H1 (cell line): Measurements from ENCODE around the gene KRT7. TPM values are rescaled to one million over a fixed set of nuclear protein-coding genes. Genes with fewer than 3 reads are reported as not detected.

Source experiments
- CTCF ChIA-PET: fragments of 300-600 bp; sonication (Branson Sonifier 250); formaldehyde crosslinking; loops from one replicate; lab custom pipeline; 2021; ENCODE audit not compliant: partially characterized antibody; lab: Charles Lee
- POLR2A ChIA-PET: fragments of 300-600 bp; sonication (Branson Sonifier 250); formaldehyde crosslinking; loops from one replicate; lab custom pipeline; 2021; ENCODE audit warnings: inconsistent platforms; ENCODE audit not compliant: partially characterized antibody; lab: Charles Lee
- DNase-seq, 2 experiments: peaks; one replicate each; pipeline versions ENCODE4 v3.0.0 to v3.0.0-alpha.2; 2010 to 2022; ENCODE audit warnings: low spot score in 2 of 2, low read depth in 1 of 2, mixed read lengths in 1 of 2
- FAIRE-seq: peaks from 2 replicates; lab custom pipeline; 2011; peaks lifted over from hg19 to GRCh38; lab: Jason Lieb, UNC
- H2AFZ ChIP-seq: 2 replicates; pipeline ENCODE4 v1.8.1; 2012; ENCODE audit warnings: low read length, inconsistent platforms
- H2AK5ac ChIP-seq: 2 replicates; pipeline ENCODE4 v1.6.1; 2013; ENCODE audit warnings: low read depth, low read length
- H2BK120ac ChIP-seq: replicated peaks from 2 replicates; pipeline ENCODE3; 2013; ENCODE audit warnings: low read depth, low read length, inconsistent platforms
- H2BK12ac ChIP-seq: 2 replicates; pipeline ENCODE4 v1.6.1; 2013; ENCODE audit warnings: low read depth, low read length
- H2BK15ac ChIP-seq: 2 replicates; pipeline ENCODE4 v1.6.1; 2013; ENCODE audit warnings: low read length
- H2BK20ac ChIP-seq: 2 replicates; pipeline ENCODE4 v1.6.1; 2013; ENCODE audit warnings: low read length
- H2BK5ac ChIP-seq: 2 replicates; pipeline ENCODE4 v1.6.1; 2013; ENCODE audit warnings: low read depth, low read length
- H3K14ac ChIP-seq: 2 replicates; pipeline ENCODE4 v1.6.1; 2013; ENCODE audit warnings: inconsistent platforms; ENCODE audit not compliant: insufficient read length
- H3K18ac ChIP-seq: 2 replicates; pipeline ENCODE4 v1.6.1; 2013; ENCODE audit warnings: low read length; ENCODE audit errors: extremely low read depth
- H3K23ac ChIP-seq: 2 replicates; pipeline ENCODE4 v1.6.1; 2013; ENCODE audit warnings: inconsistent platforms; ENCODE audit not compliant: insufficient read length
- H3K23me2 ChIP-seq: 2 replicates; pipeline ENCODE4 v1.6.1; 2013; ENCODE audit warnings: low read depth, low read length
- H3K27ac ChIP-seq: 2 replicates; pipeline ENCODE4 v1.6.1; 2011; ENCODE audit warnings: low read depth, low read length, inconsistent platforms
- H3K27me3 ChIP-seq, 4 experiments: replicated peaks in 1 of 4; 1 replicate in 1 of 4; 2 replicates in 3 of 4; pipeline versions ENCODE4 v1.6.1 to v1.8.1; 2011 to 2013; ENCODE audit warnings: low read length in 3 of 4, mild to moderate bottlenecking in 3 of 4, inconsistent platforms in 2 of 4, mixed read lengths in 2 of 4, moderate library complexity in 1 of 4; ENCODE audit not compliant: control insufficient read depth in 3 of 4, insufficient read depth in 3 of 4; ENCODE audit errors: extremely low read depth in 1 of 4
- H3K36me3 ChIP-seq, 4 experiments: 2 replicates each; pipeline versions ENCODE4 v1.6.1 to v1.8.1; 2011 to 2013; ENCODE audit warnings: mild to moderate bottlenecking in 4 of 4, low read length in 3 of 4, moderate library complexity in 2 of 4, control low read depth in 1 of 4, inconsistent platforms in 1 of 4; ENCODE audit not compliant: insufficient read depth in 4 of 4, control insufficient read depth in 2 of 4
- H3K4ac ChIP-seq: replicated peaks from 2 replicates; pipeline ENCODE3; 2013; ENCODE audit warnings: low read length, low read depth, mixed read lengths, inconsistent platforms; ENCODE audit not compliant: insufficient read length
- H3K4me1 ChIP-seq, 4 experiments: replicated peaks in 1 of 4; 1 replicate in 1 of 4; 2 replicates in 3 of 4; pipeline versions ENCODE4 v1.6.1 to v1.8.1; 2011 to 2013; ENCODE audit warnings: low read length in 3 of 4, inconsistent platforms in 2 of 4, mixed read lengths in 1 of 4; ENCODE audit not compliant: insufficient read depth in 4 of 4, control insufficient read depth in 3 of 4
- H3K4me2 ChIP-seq, 2 experiments: 2 replicates each; pipeline versions ENCODE4 v1.6.1 to v1.8.1; 2011 to 2013; ENCODE audit warnings: low read depth in 2 of 2, low read length in 2 of 2, control low read depth in 1 of 2, inconsistent platforms in 1 of 2, mild to moderate bottlenecking in 1 of 2; ENCODE audit not compliant: insufficient read depth in 1 of 2
- H3K4me3 ChIP-seq, 4 experiments: fragments of 200-600, 300-600 bp in 1 of 4; sonication (generic), shearing (Covaris generic), sonication (Bioruptor Twin) in 1 of 4; 2 replicates each; pipeline versions ENCODE4 v1.5.1 to v1.8.1; 2011 to 2016; ENCODE audit warnings: low read length in 4 of 4, low read depth in 3 of 4, control low read depth in 2 of 4, inconsistent platforms in 2 of 4, mild to moderate bottlenecking in 2 of 4, mixed read lengths in 1 of 4, moderate library complexity in 1 of 4; ENCODE audit not compliant: insufficient read depth in 2 of 4; ENCODE audit errors: extremely low read depth in 1 of 4
- H3K56ac ChIP-seq: replicated peaks from 2 replicates; pipeline ENCODE3; 2013; ENCODE audit warnings: low read depth, mild to moderate bottlenecking, mixed read lengths, low read length, inconsistent platforms; ENCODE audit not compliant: insufficient read length
- H3K79me1 ChIP-seq: 2 replicates; pipeline ENCODE4 v1.6.1; 2013; ENCODE audit warnings: low read depth, low read length, control low read depth
- H3K79me2 ChIP-seq, 2 experiments: 2 replicates each; pipeline versions ENCODE4 v1.6.1 to v1.8.1; 2012 to 2013; ENCODE audit warnings: low read length in 2 of 2, mild to moderate bottlenecking in 2 of 2, inconsistent platforms in 1 of 2; ENCODE audit not compliant: insufficient read depth in 2 of 2, control insufficient read depth in 1 of 2
- H3K9ac ChIP-seq, 4 experiments: replicated peaks in 1 of 4; 1 replicate in 1 of 4; 2 replicates in 3 of 4; pipeline versions ENCODE4 v1.6.1 to v1.8.1; 2011 to 2013; ENCODE audit warnings: low read depth in 3 of 4, low read length in 3 of 4, control low read depth in 2 of 4, mild to moderate bottlenecking in 2 of 4, moderate library complexity in 2 of 4, inconsistent platforms in 1 of 4; ENCODE audit errors: extremely low read depth in 1 of 4
- H3K9me3 ChIP-seq, 2 experiments: 2 replicates each; pipeline versions ENCODE4 v1.6.1 to v1.8.1; 2012 to 2013; ENCODE audit warnings: mild to moderate bottlenecking in 2 of 2, moderate library complexity in 2 of 2, control low read depth in 1 of 2, inconsistent platforms in 1 of 2, low read depth in 1 of 2, low read length in 1 of 2, mixed read lengths in 1 of 2; ENCODE audit not compliant: insufficient read depth in 2 of 2
- H4K20me1 ChIP-seq, 2 experiments: replicated peaks in 1 of 2; 2 replicates each; pipeline versions ENCODE3 to v1.8.1; 2011 to 2013; ENCODE audit warnings: inconsistent platforms in 2 of 2, low read length in 2 of 2, mild to moderate bottlenecking in 1 of 2; ENCODE audit not compliant: insufficient read depth in 2 of 2, control insufficient read depth in 1 of 2
- H4K5ac ChIP-seq: 2 replicates; pipeline ENCODE4 v1.6.1; 2013; ENCODE audit warnings: low read length, low read depth, mixed read lengths, inconsistent platforms; ENCODE audit not compliant: insufficient read length
- H4K8ac ChIP-seq: 2 replicates; pipeline ENCODE4 v1.8.0; 2013; ENCODE audit warnings: mild to moderate bottlenecking, moderate library complexity, low read length, inconsistent platforms; ENCODE audit not compliant: insufficient read depth; ENCODE audit errors: extremely low read depth
- H4K91ac ChIP-seq: replicated peaks from 2 replicates; pipeline ENCODE3; 2013; ENCODE audit warnings: low read length, mixed read lengths, inconsistent platforms; ENCODE audit not compliant: insufficient read length
- BCL11A ChIP-seq, 2 experiments: IDR thresholded peaks; one replicate each; pipeline ENCODE4 v1.6.1; 2011; ENCODE audit warnings: low read depth in 2 of 2, low read length in 2 of 2, mild to moderate bottlenecking in 2 of 2
- CREB1 ChIP-seq: IDR thresholded peaks from 2 replicates; pipeline ENCODE4 v1.6.1; 2012; ENCODE audit warnings: inconsistent platforms
- E2F6 ChIP-seq: IDR thresholded peaks from 2 replicates; pipeline ENCODE4 v1.6.1; 2012; ENCODE audit warnings: inconsistent platforms
- KDM4A ChIP-seq: IDR thresholded peaks from one replicate; pipeline ENCODE4 v1.7.1; 2012; ENCODE audit warnings: low read depth, mild to moderate bottlenecking, moderate library complexity, low read length, inconsistent platforms; ENCODE audit not compliant: severe bottlenecking
- PHF8 ChIP-seq: fragments of 200-600 bp; sonication (generic); conservative IDR thresholded peaks from 2 replicates; pipeline ENCODE4 v1.7.1; 2012; ENCODE audit warnings: low read depth, mild to moderate bottlenecking, inconsistent platforms, low read length, moderate library complexity
- POLR2A ChIP-seq, 2 experiments: IDR thresholded peaks; 1 replicate in 1 of 2; 2 replicates in 1 of 2; pipeline ENCODE4 v1.6.1; 2011; ENCODE audit warnings: low read depth in 2 of 2, low read length in 2 of 2, mild to moderate bottlenecking in 2 of 2; ENCODE audit errors: control extremely low read depth in 1 of 2
- POU5F1 ChIP-seq: IDR thresholded peaks from 2 replicates; pipeline ENCODE4 v1.6.1; 2011; ENCODE audit warnings: low read depth, mild to moderate bottlenecking, low read length, moderate library complexity
- SP4 ChIP-seq: IDR thresholded peaks from 2 replicates; pipeline ENCODE4 v1.6.1; 2012; ENCODE audit warnings: low read length, inconsistent platforms
- SUZ12 ChIP-seq: fragments of 200-600 bp; sonication (generic); IDR thresholded peaks from 2 replicates; pipeline ENCODE4 v1.6.1; 2012; ENCODE audit warnings: mild to moderate bottlenecking, inconsistent platforms, low read length, moderate library complexity, mixed read lengths
- TAF1 ChIP-seq: IDR thresholded peaks from 2 replicates; pipeline ENCODE4 v1.6.1; 2011; ENCODE audit warnings: mild to moderate bottlenecking, low read depth, low read length
- TAF7 ChIP-seq: optimal IDR thresholded peaks from 2 replicates; pipeline ENCODE3; 2011; ENCODE audit warnings: low read depth, mild to moderate bottlenecking, inconsistent platforms, low read length, moderate library complexity, borderline replicate concordance
- WGBS, 2 experiments: shearing (Covaris generic) in 1 of 2; methylation state at CpG; one replicate each; pipeline versions ENCODE4 v1.1.6 to v1.1.7; 2013 to 2015; ENCODE audit warnings: low lambda C conversion rate in 2 of 2, mixed read lengths in 2 of 2, inconsistent platforms in 1 of 2, low coverage in 1 of 2, missing lambda C conversion rate in 1 of 2; ENCODE audit not compliant: insufficient replicate concordance in 2 of 2, insufficient coverage in 1 of 2, insufficient read length in 1 of 2; ENCODE audit errors: extremely low coverage in 1 of 2, missing lambda C conversion rate in 1 of 2; 5-methylcytosine and 5-hydroxymethylcytosine counted together
- polyA plus RNA-seq, 7 experiments: library from polyadenylated mRNA; depleted of rRNA in 3 of 7; stranded (reverse) in 5 of 7; unstranded in 2 of 7; fragments of >200 nt in 5 of 7; fragments of 200-250 nt in 2 of 7; gene quantifications; 1 replicate in 5 of 7; 2 replicates in 1 of 7; 4 replicates in 1 of 7; pipeline versions ENCODE4 v1.2.1 to v1.2.3, GENCODE V29; 2011 to 2013; ENCODE audit warnings: missing spikeins in 2 of 7, mixed read lengths in 2 of 7
- total RNA-seq: library from RNA; stranded (reverse); fragmentation: NEBNext Ultra II Directional; extraction: Animal tissue kit (Norgen Biotek cat#: 25700); gene quantifications from 2 replicates; pipeline ENCODE4 v1.2.1, GENCODE V29; 2021

The KRT7 gene
- total and polyA plus RNA-seq, 2 of the 8 experiments (the other 6 are each of a cell fraction or from before 2014, with no cell fraction given): 13.2 to 19.0 TPM

- H2BK20ac ChIP-seq: 0 out of 2 replicates have a peak overlapping the region, but pooled peaks have one; percentile 32
- H2AFZ ChIP-seq: 0 out of 2 replicates have a peak overlapping the region, but pooled peaks have one; percentile 35
- no peak overlapping the region for H3K27ac ChIP-seq
- no peak overlapping the region for H2BK15ac ChIP-seq
- no peak overlapping the region for H2BK120ac ChIP-seq
- H4K91ac ChIP-seq: no peak overlapping the region
- no peak overlapping the region for H3K18ac ChIP-seq
- H2BK5ac ChIP-seq: no peak overlapping the region
- no peak overlapping the region for H4K5ac ChIP-seq
- H4K20me1 ChIP-seq: no peaks in the 10 kb centered on the region
- peaks cover 4 to 29% (median 23%) of the 10 kb centered on the region in 4 experiments for H3K27me3 ChIP-seq
- H2BK12ac ChIP-seq: peak overlapping the region; percentile 75; the same call in 1 of the 2 replicates
- no peak overlapping the region for H2AK5ac ChIP-seq
- H3K9ac ChIP-seq: no peak overlapping the region
- H3K14ac ChIP-seq: no peak overlapping the region
- no peak overlapping the region for H3K23ac ChIP-seq
- peak overlapping the region; percentile 55 to 62; a peak in 3 of 4 replicates for H3K4me2 ChIP-seq
- no peaks in the 10 kb centered on the region for H3K79me2 ChIP-seq
- no peak for TF ChIP-seq E2F6
- no peak for TF ChIP-seq POLR2A (IDR thresholded peaks at IDR 0.05; ENCODE audit: control extremely low read depth in 1 of 2, low read depth in 2 of 2, low read length in 2 of 2)
- TF ChIP-seq SP4: no peak
- TF ChIP-seq SUZ12: no peak
- TF ChIP-seq CREB1: no peak
- no peak for TF ChIP-seq PHF8
- no peak for TF ChIP-seq BCL11A (IDR thresholded peaks at IDR 0.05; ENCODE audit: low read depth in 2 of 2, low read length in 2 of 2)
- TF ChIP-seq TAF1: no peak
- no peak for TF ChIP-seq POU5F1
- no peak for TF ChIP-seq TAF7
- no peak for TF ChIP-seq KDM4A
- H3K4me3 ChIP-seq: peak overlapping the region in 2 of 4 experiments; percentile 22 to 54; a peak in 4 of 8 replicates
- ChIA-PET POLR2A (interaction anchor here (0.9 to 1.0 kb wide), 3 partner anchors 12 to 625 kb away, joined by 3 read pairs; partner anchors contain the start of gene KRT7), CTCF (interaction anchor here (0.7 to 14.6 kb wide), 13 partner anchors 10 to 311 kb away, joined by 3 to 151 read pairs (median 13); partner anchors contain the start of gene KRT7)
- 89% methylated on average over 2 of the region's 2 CpGs; no CpG with 5 or more reads in 1 of the 2 experiments for WGBS, 2 experiments
- H3K4me1 ChIP-seq: peaks cover 0 to 12% (median 5%) of the 10 kb centered on the region in 4 experiments; a peak in 5 of 7 replicates
- H3K9me3 ChIP-seq: no peaks in the 10 kb centered on the region
- no peak for FAIRE-seq
- H3K56ac ChIP-seq: no peak overlapping the region
- no peak for DNase-seq
- no peak overlapping the region for H3K4ac ChIP-seq
- peaks cover 3% of the 10 kb centered on the region; the same call in 1 of the 2 replicates for H3K23me2 ChIP-seq
- no peak overlapping the region for H4K8ac ChIP-seq
- no peaks in the 10 kb centered on the region for H3K79me1 ChIP-seq
- H3K36me3 ChIP-seq: no peaks in the 10 kb centered on the region
Measured at GRCh38 chr12:52249511-52250047, 16.5 kb downstream of the KRT7 start.
